ENCODE data around the gene PGS1. TPM values are rescaled to one million over a fixed set of nuclear protein-coding genes. Genes with fewer than 3 reads are reported as not detected.

PGS1 gene
- total RNA-seq, 1 donor from 2014 or later: 32.0 TPM

DNA sequence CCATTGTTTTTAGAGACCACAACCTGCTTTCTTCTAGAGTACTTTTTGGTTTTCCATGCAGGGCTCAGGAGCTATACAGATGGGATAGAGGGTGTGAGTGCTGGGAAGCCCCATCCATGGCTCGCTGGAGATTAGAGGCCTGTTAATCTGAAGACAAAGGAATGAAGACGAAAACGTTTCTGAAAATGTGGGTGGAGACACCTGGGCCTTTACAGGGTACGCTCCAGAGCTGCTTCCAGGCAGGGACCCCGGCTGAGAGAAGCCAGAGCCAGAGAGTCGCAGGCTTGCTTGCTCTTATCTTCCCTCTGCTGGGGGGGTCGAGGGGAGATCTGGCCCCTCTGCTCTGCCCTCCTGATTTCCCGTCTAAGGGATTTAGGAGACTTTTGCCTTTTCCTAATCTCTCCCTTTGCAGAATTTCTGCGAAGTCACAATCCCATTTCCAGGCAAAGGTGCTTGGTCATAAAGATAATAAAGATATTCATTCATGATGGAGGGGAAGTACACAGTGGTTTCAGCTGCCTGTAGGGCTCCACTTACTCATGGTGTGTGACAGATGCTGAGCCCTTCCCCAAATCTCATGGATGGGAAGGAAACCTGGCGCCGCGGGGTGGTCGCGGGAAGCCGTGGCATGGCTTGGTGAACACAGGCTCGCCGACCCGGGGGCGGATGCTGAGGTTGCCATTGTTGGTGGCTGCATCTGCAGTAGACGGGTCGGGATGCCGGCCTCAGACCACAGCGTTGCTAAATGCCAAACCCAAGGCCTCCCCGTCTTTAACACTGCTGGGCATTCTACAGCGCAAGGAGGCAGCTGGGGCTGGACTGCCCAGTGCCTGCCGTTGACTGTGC lies 13.8 kb upstream of the PGS1 start:
- no peak for DNase-seq (ENCODE audit: low read depth, low spot score)

DNA sequence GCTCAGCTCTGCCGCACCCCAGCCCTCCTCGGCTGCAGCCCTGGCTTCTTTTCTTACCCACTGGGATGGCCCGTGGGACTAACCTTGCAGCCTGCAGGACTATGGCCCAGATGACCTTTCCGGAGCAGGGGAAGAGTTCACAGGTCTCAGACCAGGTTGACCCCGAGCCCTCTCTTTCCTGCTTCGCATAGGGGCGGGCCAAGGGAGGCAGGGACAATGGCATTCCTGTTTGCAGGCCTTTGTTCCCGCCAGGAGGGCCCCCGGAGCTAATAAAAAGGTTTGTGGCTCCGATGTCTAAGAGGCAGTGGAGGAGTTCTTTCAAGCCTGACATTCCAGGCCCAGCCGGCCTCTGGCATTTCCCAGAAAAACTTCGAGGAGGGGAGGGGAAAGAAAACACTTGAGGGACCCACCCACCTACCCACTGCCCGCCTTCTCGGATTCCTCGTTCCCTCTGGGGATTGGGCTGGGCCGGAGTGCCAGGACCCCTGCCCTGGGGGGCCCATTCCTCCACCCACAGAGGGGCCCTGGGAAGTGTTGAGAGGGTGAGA lies 12.8 kb upstream of the PGS1 start:
- DNase-seq (ENCODE audit: low read depth, low spot score): no peak

DNA sequence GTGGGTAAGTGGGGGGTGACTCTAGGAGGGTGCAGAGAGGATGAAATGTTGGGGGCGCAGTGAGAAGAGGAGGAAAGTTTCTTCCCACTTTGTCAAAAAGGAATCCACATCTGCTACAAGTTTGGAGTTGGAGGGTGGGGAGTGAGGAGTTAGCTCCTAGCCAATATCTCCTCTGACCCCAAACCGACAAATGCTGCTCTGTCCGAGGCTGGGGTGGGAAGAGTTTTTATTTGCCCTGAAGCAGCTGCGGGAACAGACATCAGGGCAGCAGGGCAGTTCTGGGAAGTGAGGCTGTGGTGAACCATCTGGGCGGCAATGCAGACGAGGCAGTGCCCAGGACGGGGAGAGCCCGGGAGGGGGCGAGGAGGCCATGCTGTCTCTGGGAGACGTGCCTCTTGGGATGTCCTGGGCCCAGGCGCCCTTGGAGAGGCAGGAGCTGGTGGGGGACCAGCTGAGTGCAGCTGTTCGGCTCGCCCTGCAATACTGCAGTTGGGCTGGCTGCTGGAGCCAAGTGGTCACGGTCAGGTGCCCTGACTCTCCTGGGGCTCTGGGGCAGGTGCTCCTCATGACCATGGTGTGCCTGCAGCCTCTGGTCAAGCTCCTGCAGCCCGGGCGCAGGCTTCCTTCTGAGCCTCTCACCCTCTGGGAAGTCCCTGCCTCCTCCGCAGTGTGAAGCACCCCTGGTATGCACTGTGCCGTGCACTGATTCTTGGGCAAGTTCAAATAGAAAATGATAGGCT lies 12.2 kb upstream of the PGS1 start:
- DNase-seq (ENCODE audit: low read depth, low spot score): no peak

DNA sequence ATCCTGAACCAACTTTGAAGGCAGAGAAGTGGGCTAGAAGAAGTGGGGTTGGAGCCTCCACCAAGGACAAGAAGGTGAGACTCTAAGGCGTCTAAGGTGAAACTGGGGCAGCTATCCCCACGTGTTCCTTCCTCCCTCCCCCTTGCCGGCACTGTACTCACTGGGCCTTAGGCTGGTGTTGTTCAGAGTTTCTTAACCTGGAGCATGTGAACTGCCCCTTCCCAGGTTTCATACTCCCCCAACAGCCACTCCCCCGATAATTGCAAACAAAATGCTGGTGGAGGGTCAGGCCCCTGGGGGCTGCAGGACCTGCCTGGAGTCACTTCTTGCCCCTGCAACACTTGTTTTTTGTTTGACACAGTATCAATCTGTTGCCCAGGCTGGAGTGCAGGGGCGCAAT lies 11.3 kb upstream of the PGS1 start:
- DNase-seq (ENCODE audit: low read depth, low spot score): no peak

DNA sequence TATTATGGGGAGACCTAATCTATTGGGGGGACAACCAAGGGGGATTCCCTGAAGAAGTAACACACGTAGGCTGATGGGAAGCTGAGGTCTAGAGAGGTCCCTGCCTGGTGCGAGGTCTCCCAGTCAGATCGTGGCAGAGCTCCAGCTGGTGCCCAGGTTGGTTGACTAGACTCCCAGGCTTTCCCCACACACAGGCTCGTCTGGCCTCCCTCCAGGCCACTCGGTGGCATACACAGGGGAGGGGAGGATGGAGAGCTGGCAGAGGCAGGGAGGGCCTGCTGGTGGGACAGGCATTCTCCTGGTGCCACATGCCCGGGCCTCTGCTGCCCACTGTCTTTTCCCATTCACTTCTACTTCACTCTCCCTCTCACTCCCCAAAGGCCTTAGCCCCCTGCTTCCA lies 10.1 kb upstream of the PGS1 start:
- DNase-seq (ENCODE audit: low read depth, low spot score): no peak

DNA sequence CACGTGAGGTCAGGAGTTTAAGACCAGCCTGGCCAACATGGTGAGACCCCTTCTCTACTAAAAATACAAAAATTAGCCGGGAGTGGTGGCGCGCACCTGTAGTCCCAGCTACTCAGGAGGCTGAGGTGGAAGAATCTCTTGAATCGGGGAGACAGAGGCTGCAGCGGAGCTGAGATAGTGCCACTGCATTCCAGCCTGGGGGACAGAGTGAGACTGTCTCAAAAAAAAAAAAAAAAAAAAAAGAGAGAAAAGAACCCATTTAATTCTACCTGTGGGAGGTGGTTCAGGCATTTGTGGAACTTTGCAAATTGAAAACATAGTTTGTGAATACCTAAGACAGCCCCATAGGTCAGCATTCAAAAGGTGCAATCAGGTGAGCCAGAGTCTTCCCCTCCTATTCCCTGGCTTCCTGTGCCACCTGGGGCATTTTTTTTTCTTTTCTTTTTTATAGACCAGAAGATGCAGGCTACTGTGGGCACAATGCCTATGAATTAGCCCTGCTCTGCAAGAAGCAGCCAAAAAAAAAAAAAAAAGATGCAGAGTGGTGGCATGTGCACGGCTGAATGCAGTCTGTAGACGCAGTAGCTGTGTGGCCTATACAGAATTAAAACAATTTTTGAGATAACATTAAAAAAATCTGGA lies 9.5 kb upstream of the PGS1 start:
- DNase-seq (ENCODE audit: low read depth, low spot score): no peak

DNA sequence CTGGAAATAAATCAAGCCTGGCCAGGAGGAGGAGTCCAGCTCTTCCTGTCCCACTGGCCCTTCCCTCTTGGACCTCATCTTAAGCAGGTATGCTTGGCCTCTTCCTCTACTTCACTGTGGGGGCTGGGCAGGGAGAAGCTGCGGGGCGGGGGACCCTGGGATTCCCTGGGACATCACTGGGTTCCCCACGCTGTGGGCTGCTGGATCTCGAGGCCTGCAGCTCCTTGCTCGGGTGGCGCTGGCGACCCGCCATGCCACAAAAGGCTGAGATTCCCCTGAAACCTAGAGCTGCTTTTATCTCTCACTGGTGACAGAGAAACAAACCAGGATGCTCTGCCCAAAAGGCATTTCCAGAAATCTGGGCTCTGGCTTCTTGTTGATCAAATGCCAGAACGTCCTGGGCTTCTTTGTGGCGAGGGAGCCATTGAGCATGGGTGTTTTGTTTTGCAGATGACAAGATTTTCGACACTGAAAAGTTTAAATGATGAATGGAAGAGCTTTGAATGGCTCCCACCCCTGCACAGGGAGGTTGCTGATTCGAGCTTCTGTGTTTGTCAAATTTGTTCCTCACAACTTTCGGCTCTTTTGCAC lies 8.6 kb upstream of the PGS1 start:
- no peak for DNase-seq (ENCODE audit: low read depth, low spot score)

DNA sequence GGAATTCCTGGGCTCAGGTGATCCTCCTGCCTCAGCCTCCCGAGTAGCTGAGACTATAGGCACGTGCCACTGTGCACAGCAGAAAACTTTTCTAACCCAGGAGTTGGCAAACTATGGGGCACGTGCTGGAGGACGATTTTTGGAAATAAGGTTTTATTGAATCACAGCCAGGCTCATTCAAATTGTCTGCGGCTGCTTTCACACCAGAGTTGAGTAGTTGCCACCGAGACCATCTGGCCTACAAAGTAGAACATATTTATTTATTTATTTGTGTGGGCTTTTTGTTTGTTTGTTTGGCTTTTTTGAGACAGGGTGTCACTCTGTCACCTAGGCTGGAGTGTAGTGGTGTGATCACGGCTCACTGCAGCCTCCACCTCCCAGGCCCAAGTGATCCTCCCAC lies 7.4 kb upstream of the PGS1 start:
- DNase-seq (ENCODE audit: low read depth, low spot score): no peak

DNA sequence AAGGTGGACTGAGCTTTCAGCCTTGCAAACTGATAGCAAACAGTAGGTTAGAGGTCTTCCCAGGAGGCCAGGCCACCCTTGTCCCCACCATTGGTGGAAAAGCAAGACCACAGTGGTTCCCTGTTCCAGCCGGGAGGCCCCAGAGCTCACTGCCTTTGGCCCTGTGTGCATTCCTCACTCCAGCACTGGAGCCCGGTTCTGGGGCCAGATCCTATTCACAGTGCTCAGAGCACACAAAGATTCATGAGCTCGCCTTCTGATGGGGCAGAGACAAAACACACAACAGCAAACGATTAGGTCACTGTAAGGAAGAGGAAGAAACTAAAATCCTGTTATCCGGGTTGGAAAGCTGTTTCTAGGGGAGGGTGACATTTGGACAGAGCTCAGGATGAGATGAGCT lies 5.6 kb upstream of the PGS1 start:
- DNase-seq (ENCODE audit: low read depth, low spot score): no peak

DNA sequence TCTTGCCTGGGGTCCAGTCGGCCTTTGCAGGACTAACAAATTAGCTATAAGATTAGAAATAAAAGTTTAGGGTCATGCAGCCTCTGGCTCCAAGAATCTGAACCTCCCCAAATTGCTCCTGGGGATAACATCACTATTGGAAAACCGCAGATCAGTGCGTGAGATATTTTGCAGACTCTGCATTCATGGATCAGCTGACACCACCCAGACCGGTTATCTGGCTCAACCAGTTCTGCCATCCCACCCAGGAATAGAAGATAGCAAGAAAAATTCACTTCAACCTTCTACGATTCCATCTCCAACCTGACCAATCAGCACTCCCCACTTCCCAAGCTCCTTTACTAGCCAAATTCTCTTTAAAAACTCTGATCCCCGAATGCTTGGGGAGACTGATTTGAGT lies 4.3 kb upstream of the PGS1 start:
- DNase-seq (ENCODE audit: low read depth, low spot score): no peak

DNA sequence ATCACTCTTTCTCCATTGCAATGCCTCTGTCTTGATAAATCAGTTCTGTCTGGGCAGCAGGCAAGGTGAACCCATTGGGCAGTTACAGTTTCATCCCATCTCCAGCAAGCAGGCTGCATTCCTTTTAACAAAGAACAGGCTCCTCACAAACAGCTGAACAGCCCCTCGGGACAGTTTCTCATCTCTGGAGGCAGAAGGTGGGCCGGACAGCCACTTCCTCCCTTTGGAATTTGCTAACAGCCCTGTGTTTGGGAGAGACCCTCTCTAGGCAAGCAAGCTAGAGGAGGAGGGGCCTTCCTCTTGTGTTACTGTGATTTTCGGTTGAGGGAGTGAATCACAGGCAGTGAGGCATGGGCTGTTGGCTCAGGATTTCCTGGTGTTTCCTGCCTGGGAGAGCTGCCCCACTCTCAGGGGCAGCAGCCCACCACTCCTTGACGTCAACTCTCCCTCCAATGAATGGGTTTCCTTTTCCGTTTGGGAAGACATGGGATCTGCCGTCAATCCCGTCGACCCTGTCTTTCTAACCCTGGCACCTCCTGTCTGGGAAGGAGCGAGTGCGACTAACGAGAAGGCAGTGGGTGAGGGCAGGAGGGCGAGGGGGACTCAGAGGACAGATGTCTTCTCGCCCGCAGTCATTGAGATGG lies 3.7 kb upstream of the PGS1 start:
- DNase-seq (ENCODE audit: low read depth, low spot score): peak; percentile 89

DNA sequence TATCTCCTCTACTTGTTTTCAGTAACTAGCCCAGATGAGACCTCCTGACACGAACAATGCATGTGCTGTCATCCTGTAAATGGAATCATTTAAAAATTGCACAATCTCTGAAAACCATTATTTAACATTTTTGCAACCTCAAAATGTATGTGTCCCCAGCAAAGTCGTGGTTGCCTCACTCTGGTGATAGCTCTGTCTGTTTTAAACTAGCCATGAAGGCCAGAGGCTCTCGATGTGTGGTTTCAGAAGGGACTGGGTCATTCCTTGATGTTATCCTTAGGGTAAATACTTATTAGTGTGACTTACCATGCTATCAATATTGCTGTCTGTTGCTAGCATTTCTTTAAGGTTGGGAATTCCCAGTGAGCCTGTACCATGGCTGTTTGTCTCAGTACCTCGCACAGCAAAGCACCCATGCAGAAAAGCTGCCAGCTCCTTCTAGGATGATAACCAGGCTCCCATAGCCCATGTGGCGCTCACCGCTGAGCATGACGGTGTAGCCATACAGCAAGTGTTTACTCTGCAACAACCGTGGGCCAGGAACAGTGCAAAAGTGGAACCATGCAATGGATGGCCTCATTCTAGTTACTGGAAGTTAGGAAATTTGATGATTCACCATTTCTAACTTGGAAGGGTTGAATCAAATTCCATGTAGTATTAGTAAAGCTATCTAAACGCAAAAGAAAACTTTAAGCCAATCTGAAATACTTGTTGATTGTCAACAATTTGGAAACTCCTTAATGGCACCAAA lies 2.9 kb upstream of the PGS1 start:
- DNase-seq (ENCODE audit: low read depth, low spot score): no peak

DNA sequence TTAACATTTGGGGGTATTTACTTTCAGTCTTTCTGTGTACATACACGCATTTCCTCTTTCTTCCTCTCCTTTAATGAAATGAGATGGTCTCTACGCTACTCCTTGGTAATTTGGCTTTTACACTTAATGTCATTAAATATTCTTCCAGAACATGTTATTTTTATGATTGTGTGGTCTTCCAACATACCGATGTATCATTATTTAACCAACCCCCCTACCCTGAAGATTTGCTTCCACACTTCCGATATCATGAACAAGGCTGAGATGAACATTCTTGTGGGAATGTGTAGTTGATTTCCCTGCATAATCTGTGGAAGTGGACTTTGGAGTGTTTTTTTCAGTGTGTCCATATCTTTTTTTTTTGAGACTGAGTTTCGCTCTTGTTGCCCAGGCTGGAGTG lies 2.3 kb upstream of the PGS1 start:
- DNase-seq (ENCODE audit: low read depth, low spot score): no peak

DNA sequence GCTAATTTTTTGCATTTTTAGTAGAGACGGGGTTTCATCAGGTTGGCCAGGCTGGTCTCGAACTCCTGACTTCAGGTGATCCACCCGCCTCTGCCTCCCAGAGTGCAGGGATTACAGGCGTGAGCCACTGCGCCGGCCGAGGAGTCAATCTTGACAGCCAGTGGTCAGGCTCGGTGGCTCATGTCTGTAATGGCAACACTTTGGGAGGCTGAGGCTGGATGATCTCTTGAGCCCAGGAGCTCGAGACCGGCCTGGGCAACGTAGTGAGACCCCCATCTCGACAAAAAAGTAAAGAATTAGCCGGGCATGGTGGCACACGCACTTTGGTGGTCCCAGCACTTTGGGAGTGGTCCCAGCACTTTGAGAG lies 608 bp upstream of the PGS1 start:
- no peak for DNase-seq (ENCODE audit: low read depth, low spot score)

DNA sequence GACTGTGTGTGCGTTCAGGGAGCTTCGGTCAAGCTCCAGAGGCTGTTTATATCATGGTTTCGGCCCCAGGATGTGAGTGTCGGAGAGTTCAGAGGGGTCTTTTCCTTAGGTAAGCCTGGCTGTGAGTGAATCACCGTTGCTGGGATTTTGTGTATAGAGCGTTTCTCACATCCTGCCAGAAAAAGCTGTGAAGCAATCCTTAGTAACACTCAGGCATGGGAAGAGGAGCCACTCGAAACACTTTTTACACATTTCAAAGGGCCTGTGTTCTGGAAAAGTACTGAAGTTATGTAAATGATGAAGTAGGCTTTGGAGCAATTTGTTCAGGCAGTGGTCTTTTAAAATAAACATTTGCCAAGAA lies 662 bp downstream of the PGS1 start:
- peak; percentile 86 for DNase-seq (ENCODE audit: low read depth, low spot score)

DNA sequence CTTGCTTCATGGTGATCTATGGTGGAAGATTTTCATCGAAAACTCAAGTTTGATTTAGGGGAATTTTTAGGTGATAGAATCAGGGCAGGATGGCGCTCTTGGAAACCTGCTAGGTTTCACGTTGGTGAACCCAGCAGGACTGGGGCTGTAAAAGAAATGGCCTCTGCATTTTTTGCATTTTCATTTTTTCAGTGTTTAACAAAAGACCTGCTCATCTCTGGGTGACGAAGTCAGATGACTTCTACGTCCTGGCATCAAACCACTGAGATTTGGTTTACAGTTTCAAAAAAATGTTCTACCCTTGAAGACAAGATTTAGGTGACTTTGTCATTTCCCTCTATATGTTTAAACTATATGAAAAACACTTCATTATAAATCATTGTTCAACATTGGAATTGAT lies 1.9 kb downstream of the PGS1 start:
- no peak for DNase-seq (ENCODE audit: low read depth, low spot score)

DNA sequence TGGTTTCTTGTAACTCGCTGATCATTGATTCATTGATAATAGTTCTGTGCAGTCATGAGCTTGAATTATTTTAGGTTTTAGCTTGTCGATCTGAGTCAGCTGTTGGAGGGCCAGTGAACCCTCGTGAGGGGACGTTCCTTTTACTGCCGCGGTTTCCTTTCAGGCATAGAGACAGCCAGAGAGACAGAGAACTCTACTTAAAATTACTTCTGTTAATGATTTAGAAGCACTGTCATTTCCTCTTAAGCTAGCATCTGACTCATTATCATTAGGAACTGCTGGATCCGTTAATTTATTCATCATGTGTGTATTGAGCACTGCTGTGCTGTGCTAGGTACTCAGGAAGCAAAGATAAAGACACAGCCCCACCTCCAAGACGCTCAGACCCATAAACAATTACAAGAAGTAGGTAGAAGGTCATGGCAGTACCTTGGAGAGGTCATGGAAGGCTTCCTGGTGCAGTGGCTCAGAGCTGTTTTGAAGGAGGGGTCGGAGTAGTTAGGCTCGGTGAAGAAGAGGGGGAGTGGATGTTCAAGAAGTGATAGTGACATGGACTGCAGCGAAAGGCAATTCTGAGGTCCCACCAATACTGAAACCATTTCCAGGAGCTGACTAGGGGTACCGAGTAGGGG lies 3.3 kb downstream of the PGS1 start:
- DNase-seq (ENCODE audit: low read depth, low spot score): no peak

DNA sequence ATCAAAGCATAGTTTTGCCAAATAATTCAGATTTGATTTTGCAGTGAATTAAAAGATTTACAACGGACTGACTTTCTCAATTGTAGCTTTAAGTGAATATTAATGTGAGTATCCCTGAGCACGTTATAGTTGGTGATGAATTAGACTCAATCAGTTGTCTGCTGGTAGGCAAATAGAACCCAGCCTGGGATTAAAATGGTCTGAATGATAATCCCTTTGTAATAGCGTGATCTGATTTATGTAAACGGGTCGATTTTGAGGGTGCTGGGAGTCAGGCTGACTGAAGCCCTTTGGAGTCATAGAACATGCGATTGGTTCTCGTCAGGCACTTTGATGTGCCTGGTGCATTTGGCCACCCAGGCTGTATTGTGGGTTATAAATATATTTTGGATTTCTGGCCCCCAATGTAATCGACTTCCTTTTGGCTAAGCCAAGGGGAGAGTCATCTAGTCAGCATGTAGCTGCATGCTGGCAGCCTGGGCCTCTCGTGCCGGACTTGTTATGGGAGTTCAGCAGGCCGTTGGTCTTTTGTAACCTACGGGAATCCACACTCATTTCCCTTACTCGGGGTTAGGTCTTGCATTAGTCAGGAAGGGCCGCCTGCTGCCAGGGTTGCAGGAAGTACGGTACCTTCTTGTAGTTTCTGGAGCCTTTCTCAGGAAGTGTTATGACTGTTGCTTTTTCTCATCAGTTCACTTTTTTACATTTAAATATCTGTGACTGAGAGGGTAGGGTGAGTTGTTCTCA lies 5.4 kb downstream of the PGS1 start:
- peak; percentile 98 for DNase-seq (ENCODE audit: low read depth, low spot score)

DNA sequence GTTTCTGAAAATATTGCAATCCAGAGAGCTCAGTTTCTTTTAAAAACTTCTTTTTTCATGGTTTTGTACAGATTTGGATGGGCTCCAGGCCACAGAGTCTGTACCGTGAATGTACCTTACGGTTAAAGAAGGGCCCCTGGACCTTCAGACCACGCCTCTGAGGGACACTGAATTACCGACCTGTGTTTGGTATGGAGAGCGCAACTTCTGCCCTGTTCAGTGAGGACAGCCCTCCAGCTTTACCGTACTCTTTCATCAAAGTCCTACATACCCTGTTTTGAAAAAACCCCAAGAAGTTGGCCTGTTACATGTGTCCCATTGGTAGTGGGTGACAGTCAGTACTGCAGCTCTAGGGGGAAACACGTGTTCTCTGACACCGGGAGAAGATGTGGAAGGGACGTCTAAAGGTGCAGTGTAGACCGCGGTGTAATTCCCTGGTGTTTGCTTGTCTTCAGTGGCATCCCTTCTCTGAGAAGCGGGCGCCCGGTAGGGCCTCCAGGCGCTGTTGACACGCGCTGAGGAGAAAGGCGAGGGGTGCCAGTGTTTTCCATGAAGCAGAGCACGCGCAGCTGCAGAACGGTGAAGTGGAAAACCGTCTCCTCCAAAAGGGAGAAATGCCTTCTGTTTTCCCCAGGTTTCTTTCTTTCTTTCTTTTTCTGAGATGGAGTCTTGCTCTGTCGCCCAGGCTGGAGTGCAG lies 6.2 kb downstream of the PGS1 start:
- DNase-seq (ENCODE audit: low read depth, low spot score): no peak
